Brain microvascular endothelial cell (primary cell): ENCODE results near the gene ZNF521.

Experiments used
- DNase-seq: peaks from one replicate; pipeline ENCODE4 v3.0.0-alpha.2; 2020
- H3K27ac ChIP-seq: fragments of 250-450 bp; sonication (Bioruptor Pico); 2 replicates; pipeline ENCODE4 v1.5.1; 2020; ENCODE audit warnings: mild to moderate bottlenecking, moderate library complexity
- H3K27me3 ChIP-seq: fragments of 250-450 bp; sonication (Bioruptor Pico); replicated peaks from 2 replicates; pipeline ENCODE4 v1.5.1; 2020; ENCODE audit warnings: mild to moderate bottlenecking
- H3K36me3 ChIP-seq: fragments of 250-450 bp; sonication (Bioruptor Pico); replicated peaks from 2 replicates; pipeline ENCODE4 v1.5.1; 2020; ENCODE audit warnings: mild to moderate bottlenecking
- H3K4me3 ChIP-seq: 2 replicates; pipeline ENCODE4 v1.5.1; 2011; ENCODE audit warnings: low read depth, mild to moderate bottlenecking, control low read depth, low read length, moderate library complexity
- in situ Hi-C: cut with HindIII; loops from 2 replicates; pipeline ENCODE4 v1.10.0; 2017; ENCODE audit warnings: low sequenced_read_pairs, low pct_ligation_motif_present
- TF ChIP-seq, protein P1 (sequence below): IDR thresholded peaks from 2 replicates; pipeline ENCODE4 v1.5.1; 2011; ENCODE audit warnings: low read depth, mild to moderate bottlenecking, moderate library complexity, low read length, control low read depth, inconsistent platforms; ENCODE audit errors: missing control alignments

ZNF521 gene

DNA sequence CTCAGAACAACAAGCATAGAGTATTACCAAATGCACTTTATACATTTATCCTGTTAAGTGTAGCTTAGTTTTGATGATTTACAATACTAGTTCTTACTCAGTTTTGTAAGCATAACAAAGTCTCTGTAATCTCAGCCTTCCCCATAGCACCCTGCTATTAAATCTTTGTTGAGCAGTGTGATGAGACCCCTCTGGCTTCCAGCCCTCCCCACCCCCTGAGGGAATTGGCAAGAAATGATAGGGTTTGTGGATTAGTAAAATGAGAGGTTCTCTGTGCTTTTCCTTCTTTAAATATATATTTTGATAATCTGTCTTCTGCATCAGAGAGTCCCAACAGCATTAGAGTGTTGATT is 37.2 kb downstream of the ZNF521 start:
- TF ChIP-seq, protein P1, sequence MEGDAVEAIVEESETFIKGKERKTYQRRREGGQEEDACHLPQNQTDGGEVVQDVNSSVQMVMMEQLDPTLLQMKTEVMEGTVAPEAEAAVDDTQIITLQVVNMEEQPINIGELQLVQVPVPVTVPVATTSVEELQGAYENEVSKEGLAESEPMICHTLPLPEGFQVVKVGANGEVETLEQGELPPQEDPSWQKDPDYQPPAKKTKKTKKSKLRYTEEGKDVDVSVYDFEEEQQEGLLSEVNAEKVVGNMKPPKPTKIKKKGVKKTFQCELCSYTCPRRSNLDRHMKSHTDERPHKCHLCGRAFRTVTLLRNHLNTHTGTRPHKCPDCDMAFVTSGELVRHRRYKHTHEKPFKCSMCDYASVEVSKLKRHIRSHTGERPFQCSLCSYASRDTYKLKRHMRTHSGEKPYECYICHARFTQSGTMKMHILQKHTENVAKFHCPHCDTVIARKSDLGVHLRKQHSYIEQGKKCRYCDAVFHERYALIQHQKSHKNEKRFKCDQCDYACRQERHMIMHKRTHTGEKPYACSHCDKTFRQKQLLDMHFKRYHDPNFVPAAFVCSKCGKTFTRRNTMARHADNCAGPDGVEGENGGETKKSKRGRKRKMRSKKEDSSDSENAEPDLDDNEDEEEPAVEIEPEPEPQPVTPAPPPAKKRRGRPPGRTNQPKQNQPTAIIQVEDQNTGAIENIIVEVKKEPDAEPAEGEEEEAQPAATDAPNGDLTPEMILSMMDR, result no peak
- Histone ChIP-seq H3K4me3 (no peak overlapping the region), H3K27me3 (no peaks in the 10 kb centered on the region), H3K36me3 (no peaks in the 10 kb centered on the region), H3K27ac (no peak overlapping the region)
- no peak for DNase-seq
- in situ Hi-C loops, result no loop called here

DNA sequence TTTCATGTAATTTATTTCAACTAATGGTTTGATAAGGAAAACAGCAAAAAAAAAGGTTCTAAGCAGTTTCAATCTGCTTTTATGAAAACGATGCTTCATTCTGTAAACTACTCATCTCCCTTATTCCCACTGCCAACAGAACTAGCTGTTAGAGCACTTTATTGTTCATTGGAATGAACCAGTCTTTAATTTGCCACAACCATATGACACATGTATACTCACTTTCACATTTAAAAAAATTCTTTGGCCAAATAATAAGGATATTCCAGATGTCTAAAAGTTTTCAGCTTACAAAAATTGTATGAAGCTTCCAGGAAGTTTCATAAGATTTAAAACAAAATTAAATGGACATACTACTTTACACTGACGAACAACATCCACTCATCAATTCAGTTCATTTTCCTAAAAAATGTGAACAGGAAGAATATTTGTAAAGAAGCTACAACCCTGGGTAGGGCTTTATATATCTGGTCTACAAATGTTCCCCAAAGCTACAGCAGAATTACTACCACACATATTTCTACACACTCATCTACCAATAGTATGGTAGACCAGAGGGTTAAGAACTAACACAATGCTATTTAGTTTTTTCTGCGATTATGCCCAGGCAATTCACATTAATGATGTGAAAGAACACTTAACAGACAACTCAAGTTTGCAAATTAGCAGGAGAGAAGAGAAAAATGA is 37.7 kb downstream of the ZNF521 start:
- Histone ChIP-seq H3K4me3 (no peak overlapping the region), H3K27me3 (no peaks in the 10 kb centered on the region), H3K36me3 (no peaks in the 10 kb centered on the region), H3K27ac (no peak overlapping the region)
- DNase-seq, result no peak
- TF ChIP-seq, protein P1, result no peak
- in situ Hi-C loops, result no loop called here

DNA sequence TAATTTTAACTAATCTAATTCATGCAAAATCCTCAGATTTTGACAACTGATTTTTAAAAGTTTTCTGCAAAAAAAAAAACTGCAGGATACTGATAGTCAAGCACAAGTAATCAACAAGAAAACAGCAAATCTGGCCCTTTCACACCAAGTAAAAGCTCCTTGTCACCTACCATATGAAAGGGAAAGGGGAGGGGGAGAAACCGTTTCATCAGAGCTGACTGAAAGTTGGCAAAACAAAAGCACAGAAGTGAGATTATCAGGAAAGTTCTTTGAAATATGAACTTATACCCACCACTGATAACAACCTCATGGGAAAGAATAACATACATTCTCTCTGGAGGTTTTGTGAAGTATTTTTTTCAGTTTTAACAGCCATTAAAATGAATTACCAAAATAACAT is 38.7 kb downstream of the ZNF521 start:
- in situ Hi-C loops, result no loop called here
- H3K36me3 ChIP-seq, result no peaks in the 10 kb centered on the region
- H3K4me3 ChIP-seq, result no peak overlapping the region
- DNase-seq, result no peak
- H3K27ac ChIP-seq, result no peak overlapping the region
- H3K27me3 ChIP-seq, result no peaks in the 10 kb centered on the region
- TF ChIP-seq, protein P1, result no peak

DNA sequence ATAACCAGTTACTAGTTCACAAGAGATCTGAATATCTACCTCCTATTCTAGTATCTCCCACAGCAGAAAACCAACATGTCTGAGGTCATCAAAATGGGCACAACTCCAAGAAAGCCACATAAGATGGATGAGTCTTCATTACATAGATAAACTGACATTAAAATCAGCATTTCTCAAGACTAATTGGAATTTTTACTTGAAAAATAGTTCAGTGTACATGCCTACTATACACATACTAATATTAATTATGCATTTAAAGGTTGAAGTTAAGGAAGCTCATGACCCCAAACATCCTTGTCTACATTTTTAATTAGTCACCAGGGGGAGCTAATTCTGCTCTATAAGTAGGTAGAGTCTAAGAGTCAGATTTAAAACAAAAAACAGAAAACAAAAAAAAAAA is 41.9 kb downstream of the ZNF521 start:
- no peaks in the 10 kb centered on the region for H3K27me3 ChIP-seq
- H3K36me3 ChIP-seq, result no peaks in the 10 kb centered on the region
- no peak overlapping the region for H3K4me3 ChIP-seq
- TF ChIP-seq, protein P1, result no peak
- DNase-seq, result peak; percentile 85
- in situ Hi-C loops, result no loop called here
- no peak overlapping the region for H3K27ac ChIP-seq

DNA sequence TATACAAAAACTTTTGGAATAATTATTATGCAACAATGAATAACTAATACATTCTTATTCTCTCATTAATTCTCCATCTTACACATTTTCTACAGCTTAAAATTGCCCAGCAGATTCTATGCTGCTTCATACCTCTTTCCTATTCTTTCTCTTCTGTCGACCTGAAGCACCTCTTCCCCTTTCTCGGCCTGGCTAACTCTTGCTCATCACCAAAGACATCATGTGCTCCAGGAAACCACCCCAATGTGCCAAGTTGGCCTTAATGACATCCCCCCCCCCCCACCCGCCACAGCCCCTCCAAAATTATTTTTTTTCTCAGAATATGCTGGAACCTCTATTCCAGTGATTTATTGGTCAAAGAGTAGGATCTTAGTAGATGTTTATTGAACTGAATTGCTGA is 43.6 kb downstream of the ZNF521 start:
- Histone ChIP-seq H3K4me3 (no peak overlapping the region), H3K36me3 (no peaks in the 10 kb centered on the region), H3K27ac (no peak overlapping the region), H3K27me3 (no peaks in the 10 kb centered on the region)
- DNase-seq, result no peak
- TF ChIP-seq, protein P1, result no peak
- in situ Hi-C loops, result no loop called here

DNA sequence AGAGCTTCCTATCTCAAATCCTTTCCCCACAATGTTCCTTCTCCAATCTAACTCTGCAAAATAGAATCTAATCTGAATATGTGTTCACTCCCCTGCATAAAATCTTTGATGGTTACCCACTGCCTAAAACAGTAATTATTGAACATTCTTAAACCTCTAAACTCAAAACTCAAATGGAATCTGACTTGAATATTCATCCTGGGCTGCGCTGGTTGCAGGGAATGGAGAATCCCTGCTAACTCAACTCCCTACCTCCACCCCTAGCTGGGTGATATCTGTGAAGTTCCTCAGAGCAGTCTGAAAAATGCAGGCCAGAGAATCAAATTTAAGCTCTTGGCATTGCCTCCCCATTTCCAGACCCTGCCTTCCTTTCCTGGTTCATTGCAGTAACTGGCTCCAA is 44.8 kb downstream of the ZNF521 start:
- in situ Hi-C loops, result no loop called here
- no peaks in the 10 kb centered on the region for H3K36me3 ChIP-seq
- no peak overlapping the region for H3K4me3 ChIP-seq
- DNase-seq, result no peak
- no peak overlapping the region for H3K27ac ChIP-seq
- H3K27me3 ChIP-seq, result no peaks in the 10 kb centered on the region
- TF ChIP-seq, protein P1, result no peak
